Measurements from ENCODE around the gene ADAMTS17. TPM values are rescaled to one million over a fixed set of nuclear protein-coding genes. Genes with fewer than 3 reads are reported as not detected.
"Not testable (repeated sequence)": the region's sequence is repeated elsewhere in the genome, so short reads cannot be mapped to it uniquely, and the experiment has no call there.

ADAMTS17 gene
- total RNA-seq, 1 donor from 2014 or later = 6.2 TPM

- H3K4me3 ChIP-seq = no peak overlapping the region
- no peaks in the 10 kb centered on the region for H3K27me3 ChIP-seq
- H3K36me3 ChIP-seq = no peaks in the 10 kb centered on the region
- H3K9me3 ChIP-seq = no peaks in the 10 kb centered on the region
- ATAC-seq (no peak), DNase-seq (no peak)
- H3K4me1 ChIP-seq = no peaks in the 10 kb centered on the region
- no peak overlapping the region for H3K27ac ChIP-seq
- intact Hi-C loops (cut with DNase I) = no loop called here
- no peak for TF ChIP-seq CTCF (IDR thresholded peaks at IDR 0.05)
These were observed 248.3 kb downstream of the ADAMTS17 start for GRCh38 chr15:100093211-100094126.

GRCh38 chr15:100092034-100092433 is 249.7 kb downstream of the ADAMTS17 start:
- Histone ChIP-seq H3K4me3 (no peak overlapping the region), H3K4me1 (no peaks in the 10 kb centered on the region), H3K27me3 (no peaks in the 10 kb centered on the region), H3K27ac (no peak overlapping the region), H3K36me3 (no peaks in the 10 kb centered on the region), H3K9me3 (no peaks in the 10 kb centered on the region)
- DNase-seq (no peak), ATAC-seq (no peak)
- TF ChIP-seq CTCF (IDR thresholded peaks at IDR 0.05) = no peak
- intact Hi-C loops (cut with DNase I) = no loop called here

- no peaks in the 10 kb centered on the region for H3K4me1 ChIP-seq
- no peak overlapping the region for H3K27ac ChIP-seq
- H3K9me3 ChIP-seq = no peaks in the 10 kb centered on the region
- H3K4me3 ChIP-seq = no peak overlapping the region
- ATAC-seq = no peak
- no peaks in the 10 kb centered on the region for H3K36me3 ChIP-seq
- H3K27me3 ChIP-seq = no peaks in the 10 kb centered on the region
- DNase-seq = no peak
- TF ChIP-seq CTCF (IDR thresholded peaks at IDR 0.05) = no peak
- intact Hi-C loops (cut with DNase I) = no loop called here
These were observed 251.4 kb downstream of the ADAMTS17 start for GRCh38 chr15:100090411-100090810.

GRCh38 chr15:100084042-100084821 is 257.5 kb downstream of the ADAMTS17 start:
- H3K9me3 ChIP-seq; DNase-seq; H3K36me3 ChIP-seq; H3K4me3 ChIP-seq; H3K27me3 ChIP-seq; intact Hi-C loops (cut with DNase I); ATAC-seq; H3K4me1 ChIP-seq; H3K27ac ChIP-seq: not testable (repeated sequence)

- DNase-seq = no peak
- Histone ChIP-seq H3K4me1 (no peaks in the 10 kb centered on the region), H3K4me3 (no peak overlapping the region), H3K27me3 (no peaks in the 10 kb centered on the region), H3K27ac (no peak overlapping the region), H3K36me3 (no peaks in the 10 kb centered on the region), H3K9me3 (no peaks in the 10 kb centered on the region)
- no peak for TF ChIP-seq CTCF (IDR thresholded peaks at IDR 0.05)
- intact Hi-C loops (cut with DNase I) = no loop called here
- ATAC-seq = no peak
These were observed 258.2 kb downstream of the ADAMTS17 start for GRCh38 chr15:100083572-100083971.
